ENCODE results near the gene PTPRD. TPM values are rescaled to one million over a fixed set of nuclear protein-coding genes. Genes with fewer than 3 reads are reported as not detected.

Gene PTPRD
- total RNA-seq, 1 experiment from 2014 or later: 32.5 TPM

- Histone ChIP-seq H3K4me1 (ENCODE audit: insufficient read depth, low read length) (no peaks in the 10 kb centered on the region), H3K9me3 (ENCODE audit: control insufficient read depth, low read depth, low read length) (no peaks in the 10 kb centered on the region), H3K4ac (ENCODE audit: low read depth, low read length) (no peak overlapping the region), H4K91ac (ENCODE audit: insufficient read length, low read depth, low read length) (no peak overlapping the region), H2BK120ac (ENCODE audit: low read depth, low read length, poor library complexity, severe bottlenecking) (no peak overlapping the region), H4K5ac (ENCODE audit: insufficient read length, low read depth, low read length) (no peak overlapping the region), H3K23me2 (ENCODE audit: insufficient read length, low read depth, low read length, poor library complexity, severe bottlenecking) (no peaks in the 10 kb centered on the region), H3K4me2 (ENCODE audit: insufficient read depth, insufficient read length, low read length) (no peak overlapping the region), H4K8ac (replicated peaks; ENCODE audit: insufficient read length, low read depth, low read length) (no peak overlapping the region), H3T11ph (ENCODE audit: low read length) (no peak overlapping the region), H3K27ac (ENCODE audit: insufficient read length, low read depth, low read length) (no peak overlapping the region), H2AK5ac (ENCODE audit: insufficient read length, low read length) (no peak overlapping the region), H2BK12ac (ENCODE audit: insufficient read length, low read depth, low read length) (no peak overlapping the region), H2BK15ac (ENCODE audit: low read depth, low read length) (no peak overlapping the region), H3K27me3 (ENCODE audit: insufficient read depth, low read length) (no peaks in the 10 kb centered on the region), H2BK20ac (ENCODE audit: low read depth, low read length, poor library complexity, severe bottlenecking) (no peak overlapping the region), H2AFZ (ENCODE audit: low read length) (no peak overlapping the region), H3K14ac (ENCODE audit: insufficient read depth, low read length) (no peak overlapping the region), H3K9ac (ENCODE audit: extremely low read depth, insufficient read length, low read length) (no peak overlapping the region), H3K56ac (ENCODE audit: insufficient read length, low read depth, low read length) (no peak overlapping the region), H4K20me1 (ENCODE audit: control insufficient read depth, insufficient read depth, insufficient read length) (no peaks in the 10 kb centered on the region), H2BK5ac (ENCODE audit: insufficient read length, low read length) (no peak overlapping the region), H3K79me1 (ENCODE audit: insufficient read depth, low read depth, low read length, poor library complexity, severe bottlenecking) (no peaks in the 10 kb centered on the region), H3K18ac (ENCODE audit: insufficient read length, low read depth, low read length) (no peak overlapping the region), H3K79me2 (ENCODE audit: insufficient read depth, low read length) (no peaks in the 10 kb centered on the region), H3K23ac (ENCODE audit: insufficient read length, low read depth, low read length) (no peak overlapping the region)
- peak overlapping the region in 2 of 3 experiments; percentile 34 to 84; a peak in 3 of 7 replicates for H3K27ac Mint-ChIP-seq
- no CpG with 5 or more reads among the region's 4 CpGs for WGBS (ENCODE audit: extremely low coverage, insufficient read length, low lambda C conversion rate)
- H3K27me3 Mint-ChIP-seq (ENCODE audit: low read depth): no peaks in the 10 kb centered on the region
- H3K36me3 Mint-ChIP-seq (ENCODE audit: insufficient read depth in 1 of 3, low read depth in 3 of 3): peaks cover 7 to 21% (median 15%) of the 10 kb centered on the region in 3 experiments; a peak in 6 of 7 replicates
- DNase-seq: no peak
- no peak overlapping the region for H3K4me3 Mint-ChIP-seq
- H3K9me3 Mint-ChIP-seq: peaks cover 14 to 21% of the 10 kb centered on the region in 2 experiments
- H3K4me1 Mint-ChIP-seq: peaks cover 4% of the 10 kb centered on the region in 2 experiments
- no peak for TF ChIP-seq CTCF (conservative IDR thresholded peaks at IDR 0.05)
These were observed 353.1 kb downstream of the PTPRD start for GRCh38 chr9:10259668-10260067.

Measured in H9 (cell line).